Heart left ventricle (tissue), 16 donors: Measurements from ENCODE around the gene NANP. TPM values are rescaled to one million over a fixed set of nuclear protein-coding genes. Genes with fewer than 3 reads are reported as not detected.
"Not testable (repeated sequence)": the region's sequence is repeated elsewhere in the genome, so short reads cannot be mapped to it uniquely, and the experiment has no call there.

ENCODE experiments used
- ATAC-seq, 4 donors: fragments of 200-7000 bp; cut with Tn5 transposase; one replicate each; pipeline ENCODE4 v1.9.1; 2020 to 2022; ENCODE audit warnings: moderate library complexity in 4 of 4, mild to moderate bottlenecking in 3 of 4, moderate number of reproducible peaks in 1 of 4
- DNase-seq, 5 donors: peaks; one replicate each; pipeline ENCODE4 v3.0.0-alpha.2; 2020
- H3K27ac ChIP-seq, 12 donors: fragments of 200-600 bp; sonication (generic) in 4 of 12; one replicate each; pipeline versions ENCODE4 v1.5.0 to v1.8.0; 2016 to 2022; ENCODE audit warnings: mild to moderate bottlenecking in 2 of 12
- H3K27me3 ChIP-seq, 9 donors: fragments of 200-600 bp; sonication (generic) in 2 of 9; one replicate each; pipeline versions ENCODE4 v1.5.1 to v1.8.0; 2016 to 2022; ENCODE audit warnings: mild to moderate bottlenecking in 3 of 9
- H3K36me3 ChIP-seq, 9 donors: fragments of 200-600 bp; sonication (generic) in 2 of 9; one replicate each; pipeline versions ENCODE4 v1.5.0 to v1.8.0; 2018 to 2022; ENCODE audit warnings: mild to moderate bottlenecking in 2 of 9
- H3K4me1 ChIP-seq, 12 donors: fragments of 200-600 bp; sonication (generic) in 4 of 12; one replicate each; pipeline versions ENCODE4 v1.5.0 to v1.8.0; 2016 to 2022; ENCODE audit warnings: mild to moderate bottlenecking in 3 of 12
- H3K4me3 ChIP-seq, 12 donors: fragments of 200-600 bp; sonication (generic) in 4 of 12; one replicate each; pipeline versions ENCODE4 v1.5.0 to v1.8.0; 2017 to 2022; ENCODE audit warnings: mild to moderate bottlenecking in 9 of 12, moderate library complexity in 4 of 12
- H3K9me3 ChIP-seq, 12 donors: fragments of 200-600 bp; sonication (generic) in 4 of 12; one replicate each; pipeline versions ENCODE4 v1.5.0 to v1.8.0; 2016 to 2022; ENCODE audit warnings: mild to moderate bottlenecking in 1 of 12
- POLR2A ChIP-seq, 2 donors: fragments of 450-650 bp; IDR thresholded peaks; one replicate each; pipeline ENCODE4 v1.6.1; 2017; ENCODE audit warnings: antibody characterized with exemption in 2 of 2, mild to moderate bottlenecking in 2 of 2, moderate library complexity in 2 of 2
- whole genome bisulfite sequencing, 4 donors: extraction: QIAGEN DNeasy Blood & Tissue Kit in 2 of 4; methylation state at CpG; one replicate each; pipeline versions ENCODE4 v1.1.5 to v1.1.7; 2013 to 2018; 5-methylcytosine and 5-hydroxymethylcytosine counted together
- intact Hi-C, 10 donors: fragments of 100-400 bp; cut with DNase I; formaldehyde crosslinking; loops; one replicate each; pipeline versions ENCODE4 v1.11.1 to v1.14.2; 2022
- polyA plus RNA-seq, 2 donors: library from polyadenylated mRNA; stranded (reverse); fragments of 200-250 nt; gene quantifications; one replicate each; pipeline ENCODE4 v1.2.3, GENCODE V29; 2013
- total RNA-seq, 9 donors: library from RNA; depleted of rRNA in 2 of 9; stranded (reverse); fragments of >200 nt in 2 of 9; fragmentation: NEBNext Ultra II Directional in 3 of 9; extraction: Animal tissue kit (Norgen Biotek cat#: 25700) in 3 of 9; gene quantifications; one replicate each; pipeline versions ENCODE4 v1.1.0 to v1.2.4, GENCODE V29; 2016 to 2023
- TF ChIP-seq, protein P1 (sequence below), 12 donors: fragments of 200-600 bp; sonication (generic) in 4 of 12; IDR thresholded peaks; one replicate each; pipeline versions ENCODE4 v1.5.0 to v1.8.0; 2018 to 2022; ENCODE audit warnings: antibody characterized with exemption in 12 of 12, mild to moderate bottlenecking in 5 of 12
- donor health status: ischemic (EF 13 %, LVEDD 7.1; RV severe dilation, severe dysfunction).
- donor health status: healthy with polysubstance abuse.
- donor health status: DM: no; HTN: yes; CAD: no.
- donor health status: DM: no; HTN: no; CAD: no.
- donor health status: ischemic (EF 25% LVEDD 6.9; RV normal size, moderate dysfunction).
- donor health status: ischemic (EF 25% LVEDD 5.7; RV mildly dilated, moderate dysfunction).
- donor health status: healthy.
- donor health status: DM: yes; HTN: yes; CAD: no.
- donor health status: ischemic (EF 35%, LVEDD 5.7; RV mildly dilated, moderate dysfunction).
- donor health status: nonischemic (EF 11% LVEDD 7.7; RV severe dilation, severe dysfunction).
- donor health status: DM: yes; HTN: yes; CAD: no.
- donor health status: PGD.
- donor health status: ischemic (EF 29% LVEDD 5.4; RV normal size, mild dysfunction).
- donor health status: nonischemic (EF 23%, LVEDD 6.1; RV moderate dilation, normal function).

Gene NANP
- total and polyA plus RNA-seq, 11 donors, result 1.8 to 5.2 (median 3.1) TPM

DNA sequence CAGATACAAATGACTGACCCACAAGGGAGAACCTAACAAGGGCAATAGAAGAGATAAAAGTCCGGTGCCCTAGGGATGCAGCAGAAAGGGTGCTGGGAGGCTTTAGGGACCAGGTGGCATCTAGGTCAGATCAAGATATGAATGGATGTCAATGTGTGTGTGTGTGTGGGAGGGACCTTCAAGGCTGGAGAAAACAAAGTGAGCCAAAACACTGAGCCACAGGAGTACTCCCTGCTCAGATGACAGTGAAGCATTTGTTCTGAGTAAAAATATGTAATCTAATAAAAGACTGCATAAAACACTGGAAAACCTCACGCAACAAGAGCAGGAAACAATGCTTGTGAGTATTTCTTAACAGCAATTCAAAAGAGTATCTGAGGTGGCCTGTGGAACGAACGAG is 44.6 kb upstream of the NANP start:
- intact Hi-C loops, result no loop called here
- WGBS, 4 donors, result 86 to 88% (median 87%) methylated on average over 4 of the region's 4 CpGs
- Histone ChIP-seq H3K27ac (no peak overlapping the region), H3K36me3 (peaks cover 0 to 9% (median 3%) of the 10 kb centered on the region in 9 donors), H3K4me1 (no peaks in the 10 kb centered on the region), H3K4me3 (no peak overlapping the region), H3K9me3 (no peaks in the 10 kb centered on the region), H3K27me3 (no peaks in the 10 kb centered on the region)
- DNase-seq (no peak), ATAC-seq (no peak)
- TF ChIP-seq, protein P1, sequence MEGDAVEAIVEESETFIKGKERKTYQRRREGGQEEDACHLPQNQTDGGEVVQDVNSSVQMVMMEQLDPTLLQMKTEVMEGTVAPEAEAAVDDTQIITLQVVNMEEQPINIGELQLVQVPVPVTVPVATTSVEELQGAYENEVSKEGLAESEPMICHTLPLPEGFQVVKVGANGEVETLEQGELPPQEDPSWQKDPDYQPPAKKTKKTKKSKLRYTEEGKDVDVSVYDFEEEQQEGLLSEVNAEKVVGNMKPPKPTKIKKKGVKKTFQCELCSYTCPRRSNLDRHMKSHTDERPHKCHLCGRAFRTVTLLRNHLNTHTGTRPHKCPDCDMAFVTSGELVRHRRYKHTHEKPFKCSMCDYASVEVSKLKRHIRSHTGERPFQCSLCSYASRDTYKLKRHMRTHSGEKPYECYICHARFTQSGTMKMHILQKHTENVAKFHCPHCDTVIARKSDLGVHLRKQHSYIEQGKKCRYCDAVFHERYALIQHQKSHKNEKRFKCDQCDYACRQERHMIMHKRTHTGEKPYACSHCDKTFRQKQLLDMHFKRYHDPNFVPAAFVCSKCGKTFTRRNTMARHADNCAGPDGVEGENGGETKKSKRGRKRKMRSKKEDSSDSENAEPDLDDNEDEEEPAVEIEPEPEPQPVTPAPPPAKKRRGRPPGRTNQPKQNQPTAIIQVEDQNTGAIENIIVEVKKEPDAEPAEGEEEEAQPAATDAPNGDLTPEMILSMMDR (IDR thresholded peaks at IDR 0.05), result no peak
- no peak for TF ChIP-seq POLR2A (IDR thresholded peaks at IDR 0.05)

DNA sequence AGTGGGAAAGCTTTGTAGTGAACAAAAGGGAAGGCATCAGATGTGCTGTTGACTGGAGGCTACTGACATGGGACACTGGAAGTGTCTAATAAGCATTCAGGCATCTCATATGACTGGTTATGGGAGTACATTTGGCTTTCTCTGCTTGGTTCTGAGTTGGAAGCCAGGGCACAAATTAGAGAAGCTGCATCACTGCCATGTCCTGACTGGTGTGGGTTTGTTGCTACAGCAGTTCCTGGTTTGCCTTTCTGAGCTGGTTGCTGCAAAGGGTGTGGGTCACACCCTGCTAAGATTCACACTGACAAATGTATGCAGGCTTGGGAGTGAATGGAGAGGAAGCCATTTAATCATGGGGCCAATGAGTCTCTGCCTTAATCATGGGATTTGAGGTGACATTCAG is 36.2 kb upstream of the NANP start:
- DNase-seq (no peak), ATAC-seq (no peak)
- Histone ChIP-seq H3K9me3 (no peaks in the 10 kb centered on the region), H3K36me3 (no peaks in the 10 kb centered on the region), H3K27me3 (no peaks in the 10 kb centered on the region), H3K27ac (no peak overlapping the region), H3K4me3 (no peak overlapping the region), H3K4me1 (no peaks in the 10 kb centered on the region)
- TF ChIP-seq POLR2A (IDR thresholded peaks at IDR 0.05), result no peak
- TF ChIP-seq, protein P1 (IDR thresholded peaks at IDR 0.05), result no peak
- intact Hi-C loops, result loop anchor here in 1 of 10 donors (10.0 kb wide), 1 partner anchor 45 kb away; no protein-coding TSS in a partner anchor

DNA sequence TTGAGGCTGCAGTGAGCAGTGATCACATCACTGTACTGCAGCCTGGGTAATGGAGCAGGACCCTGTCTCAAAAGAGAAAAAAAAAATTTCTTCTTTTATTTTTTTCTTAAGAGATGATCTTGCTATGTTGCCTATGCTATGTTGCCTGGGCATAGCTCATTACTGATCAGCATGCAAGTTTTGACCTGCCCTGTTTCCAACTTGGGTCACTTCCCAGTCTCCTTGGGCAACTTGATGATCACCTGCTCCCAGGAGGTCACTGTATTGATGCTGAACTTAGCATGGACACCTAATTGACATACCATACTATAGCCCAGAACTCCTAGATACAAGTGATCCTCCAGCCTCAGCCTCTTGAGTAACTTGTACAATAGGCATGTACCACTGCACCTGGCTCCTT is 30.7 kb upstream of the NANP start:
- DNase-seq (no peak), ATAC-seq (no peak)
- intact Hi-C loops, result loop anchor here in 1 of 10 donors (10.0 kb wide), 1 partner anchor 50 kb away; no protein-coding TSS in a partner anchor
- Histone ChIP-seq H3K9me3 (no peaks in the 10 kb centered on the region), H3K27me3 (no peaks in the 10 kb centered on the region), H3K36me3 (no peaks in the 10 kb centered on the region), H3K27ac (no peak overlapping the region), H3K4me3 (no peak overlapping the region), H3K4me1 (no peaks in the 10 kb centered on the region)
- TF ChIP-seq, protein P1 (IDR thresholded peaks at IDR 0.05), result no peak
- no peak for TF ChIP-seq POLR2A (IDR thresholded peaks at IDR 0.05)

DNA sequence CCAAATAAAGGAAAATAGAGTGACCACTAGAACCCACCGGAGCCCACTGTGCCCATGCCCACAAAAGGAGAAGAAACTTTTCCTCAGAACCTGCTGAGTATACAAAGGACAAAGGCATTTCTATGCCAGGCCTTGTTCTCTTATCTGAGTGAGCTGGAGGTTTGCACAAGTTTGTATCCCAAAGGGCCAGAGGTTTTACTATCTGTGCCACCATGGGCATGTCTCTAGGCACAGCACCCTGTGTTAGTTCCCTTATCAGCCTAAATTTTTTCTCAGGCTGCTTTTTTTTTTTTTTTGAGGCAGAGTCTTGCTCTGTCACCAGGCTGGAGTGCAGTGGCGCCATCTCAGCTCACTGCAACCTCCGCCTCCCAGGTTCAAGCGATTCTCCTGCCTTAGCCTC is 29.1 kb upstream of the NANP start:
- WGBS, 4 donors, result 95 to 99% (median 98%) methylated on average over 4 of the region's 4 CpGs
- not testable (repeated sequence) for H3K27ac ChIP-seq, ATAC-seq, H3K9me3 ChIP-seq, H3K4me3 ChIP-seq, DNase-seq, H3K27me3 ChIP-seq, H3K36me3 ChIP-seq, H3K4me1 ChIP-seq
- intact Hi-C loops, result loop anchor here in 1 of 10 donors (10.0 kb wide), 1 partner anchor 52 kb away; no protein-coding TSS in a partner anchor

DNA sequence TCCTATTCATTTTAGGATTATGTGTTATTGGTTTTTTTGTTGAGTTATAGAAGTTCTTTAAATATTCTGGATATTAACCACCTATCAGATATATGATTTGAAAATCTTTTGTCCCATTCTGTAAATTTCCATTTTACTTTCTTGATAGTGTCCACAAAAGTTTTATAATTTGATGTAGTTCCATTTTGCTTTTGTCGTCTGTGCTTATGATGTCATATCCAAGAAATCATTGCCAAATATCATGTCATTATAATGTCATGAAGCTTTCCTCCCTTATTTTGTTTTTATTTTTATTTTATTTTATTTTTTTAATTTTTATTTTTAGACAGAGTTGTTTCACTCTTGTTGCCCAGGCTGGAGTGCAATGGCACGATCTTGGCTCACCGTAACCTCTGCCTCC is 21.0 kb upstream of the NANP start:
- TF ChIP-seq POLR2A (IDR thresholded peaks at IDR 0.05), result no peak
- TF ChIP-seq, protein P1 (IDR thresholded peaks at IDR 0.05), result no peak
- ATAC-seq (no peak), DNase-seq (no peak)
- no peaks in the 10 kb centered on the region for H3K27me3 ChIP-seq
- H3K4me3 ChIP-seq, result no peak overlapping the region
- peaks cover 0 to 16% (median 0%) of the 10 kb centered on the region in 12 donors for H3K9me3 ChIP-seq
- WGBS, 4 donors, result 94 to 98% (median 96%) methylated on average over 3 of the region's 3 CpGs
- intact Hi-C loops, result no loop called here
- H3K27ac ChIP-seq, result no peak overlapping the region
- H3K36me3 ChIP-seq, result peaks cover 0 to 8% (median 0%) of the 10 kb centered on the region in 9 donors
- no peaks in the 10 kb centered on the region for H3K4me1 ChIP-seq
